PC-9 (cell line): ENCODE measurements around the gene MSANTD2.

ENCODE experiments used
- EZH2 ChIP-seq: fragments of 200-600 bp; sonication (generic); IDR thresholded peaks from 2 replicates; pipeline ENCODE4 v1.8.0; 2017; ENCODE audit warnings: antibody characterized with exemption, low read depth
- TF ChIP-seq, protein P1 (sequence below): fragments of 200-600 bp; sonication (generic); conservative IDR thresholded peaks from 2 replicates; pipeline ENCODE4 v1.6.1; 2017; ENCODE audit warnings: mixed run types, antibody characterized with exemption, mild to moderate bottlenecking, moderate library complexity

DNA sequence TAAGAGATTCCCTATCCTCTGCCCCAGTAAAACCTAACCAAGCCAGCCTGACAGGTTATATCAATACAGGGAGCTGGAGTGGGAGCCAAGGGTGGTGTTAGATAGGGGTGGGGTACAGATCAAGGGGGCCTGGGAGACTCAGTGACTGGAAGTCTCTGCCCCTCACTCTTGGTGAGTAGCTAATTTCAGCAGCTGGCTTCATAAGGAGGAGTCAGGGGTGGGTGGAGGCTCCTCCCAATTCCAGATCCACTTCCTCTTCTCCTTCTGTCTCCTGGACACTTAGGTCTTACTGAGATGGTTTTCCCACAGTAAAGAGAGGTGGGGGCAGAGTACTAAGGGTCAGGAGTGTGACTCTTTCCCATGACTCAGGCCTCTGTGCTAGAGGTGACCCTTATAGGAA, 47.0 kb downstream of the MSANTD2 start:
- TF ChIP-seq, protein P1, sequence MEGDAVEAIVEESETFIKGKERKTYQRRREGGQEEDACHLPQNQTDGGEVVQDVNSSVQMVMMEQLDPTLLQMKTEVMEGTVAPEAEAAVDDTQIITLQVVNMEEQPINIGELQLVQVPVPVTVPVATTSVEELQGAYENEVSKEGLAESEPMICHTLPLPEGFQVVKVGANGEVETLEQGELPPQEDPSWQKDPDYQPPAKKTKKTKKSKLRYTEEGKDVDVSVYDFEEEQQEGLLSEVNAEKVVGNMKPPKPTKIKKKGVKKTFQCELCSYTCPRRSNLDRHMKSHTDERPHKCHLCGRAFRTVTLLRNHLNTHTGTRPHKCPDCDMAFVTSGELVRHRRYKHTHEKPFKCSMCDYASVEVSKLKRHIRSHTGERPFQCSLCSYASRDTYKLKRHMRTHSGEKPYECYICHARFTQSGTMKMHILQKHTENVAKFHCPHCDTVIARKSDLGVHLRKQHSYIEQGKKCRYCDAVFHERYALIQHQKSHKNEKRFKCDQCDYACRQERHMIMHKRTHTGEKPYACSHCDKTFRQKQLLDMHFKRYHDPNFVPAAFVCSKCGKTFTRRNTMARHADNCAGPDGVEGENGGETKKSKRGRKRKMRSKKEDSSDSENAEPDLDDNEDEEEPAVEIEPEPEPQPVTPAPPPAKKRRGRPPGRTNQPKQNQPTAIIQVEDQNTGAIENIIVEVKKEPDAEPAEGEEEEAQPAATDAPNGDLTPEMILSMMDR = no peak
- no peak for TF ChIP-seq EZH2
